A673 (cell line): ENCODE results near the gene SPTSSB.

Experiments
- CTCF ChIP-seq: fragments of 300-800, 200-600 bp; sonication (generic); conservative IDR thresholded peaks from 2 replicates; pipeline ENCODE4 v1.5.1; 2017; ENCODE audit warnings: low read depth, mild to moderate bottlenecking, antibody characterized with exemption, low read length, moderate library complexity, mixed read lengths
- EZH2 ChIP-seq: fragments of 200-600 bp; sonication (generic); IDR thresholded peaks from 2 replicates; pipeline ENCODE4 v1.6.1; 2017; ENCODE audit warnings: borderline replicate concordance, low read depth, mild to moderate bottlenecking, mixed read lengths, antibody characterized with exemption, low read length; ENCODE audit not compliant: poor library complexity, severe bottlenecking

GRCh38 chr3:161412123-161412522 lies 40.8 kb upstream of the SPTSSB start:
- TF ChIP-seq CTCF (no peak), EZH2 (no peak)
